Glutamatergic neuron (in vitro differentiated cells): ENCODE results near the gene ZNF423. TPM values are rescaled to one million over a fixed set of nuclear protein-coding genes. Genes with fewer than 3 reads are reported as not detected.
A peak's percentile ranks its signal among the peaks of the same experiment; 100 is the strongest.

Source experiments
- DNase-seq: peaks from one replicate; pipeline ENCODE4 v3.0.0; 2022
- H3K27ac Mint-ChIP-seq: one replicate; pipeline ENCODE4 v1.8.0; 2020; ENCODE audit warnings: mild to moderate bottlenecking, mixed read lengths, inconsistent platforms; ENCODE audit not compliant: unreplicated experiment
- H3K27me3 Mint-ChIP-seq: one replicate; pipeline ENCODE4 v1.8.0; 2020; ENCODE audit warnings: mild to moderate bottlenecking, moderate library complexity, mixed read lengths, inconsistent platforms; ENCODE audit not compliant: unreplicated experiment
- H3K36me3 Mint-ChIP-seq: one replicate; pipeline ENCODE4 v1.8.0; 2020; ENCODE audit warnings: mild to moderate bottlenecking, mixed read lengths, inconsistent platforms; ENCODE audit not compliant: unreplicated experiment
- H3K4me1 Mint-ChIP-seq: one replicate; pipeline ENCODE4 v1.8.0; 2020; ENCODE audit warnings: mild to moderate bottlenecking, low read depth, mixed read lengths, inconsistent platforms; ENCODE audit not compliant: unreplicated experiment
- H3K4me3 Mint-ChIP-seq: one replicate; pipeline ENCODE4 v1.8.0; 2020; ENCODE audit warnings: mild to moderate bottlenecking, mixed read lengths, inconsistent platforms; ENCODE audit not compliant: unreplicated experiment
- H3K9me3 Mint-ChIP-seq: one replicate; pipeline ENCODE4 v1.8.0; 2020; ENCODE audit warnings: mild to moderate bottlenecking, moderate library complexity, mixed read lengths, inconsistent platforms; ENCODE audit not compliant: unreplicated experiment
- CTCF ChIP-seq: fragments of 200-600 bp; sonication (generic); IDR thresholded peaks from one replicate; pipeline ENCODE4 v1.5.0; 2021; ENCODE audit not compliant: partially characterized antibody, unreplicated experiment
- total RNA-seq: library from RNA; stranded (reverse); fragmentation: NEBNext Ultra II Directional; extraction: Animal tissue kit (Norgen Biotek cat#: 25700); gene quantifications from one replicate; pipeline ENCODE4 v1.2.1, GENCODE V29; 2021; ENCODE audit not compliant: unreplicated experiment

The ZNF423 gene
- total RNA-seq, 1 donor from 2014 or later: 149 TPM

- no peak overlapping the region for H3K4me3 Mint-ChIP-seq
- no peaks in the 10 kb centered on the region for H3K36me3 Mint-ChIP-seq
- H3K9me3 Mint-ChIP-seq: peaks cover 17% of the 10 kb centered on the region
- H3K4me1 Mint-ChIP-seq: peaks cover 7% of the 10 kb centered on the region
- TF ChIP-seq CTCF: no peak
- H3K27ac Mint-ChIP-seq: peak overlapping the region; percentile 55
- H3K27me3 Mint-ChIP-seq: peaks cover 11% of the 10 kb centered on the region
- DNase-seq: no peak
These were observed 89.7 kb downstream of the ZNF423 start for GRCh38 chr16:49766225-49766624.

- peaks cover 16% of the 10 kb centered on the region for H3K9me3 Mint-ChIP-seq
- peaks cover 7% of the 10 kb centered on the region for H3K4me1 Mint-ChIP-seq
- no peak for DNase-seq
- TF ChIP-seq CTCF: no peak
- no peaks in the 10 kb centered on the region for H3K36me3 Mint-ChIP-seq
- H3K27ac Mint-ChIP-seq: peak overlapping the region; percentile 62
- no peak overlapping the region for H3K4me3 Mint-ChIP-seq
- peaks cover 10% of the 10 kb centered on the region for H3K27me3 Mint-ChIP-seq
These were observed 92.1 kb downstream of the ZNF423 start for GRCh38 chr16:49763826-49764225.

GRCh38 chr16:49760815-49761214 lies 95.1 kb downstream of the ZNF423 start:
- TF ChIP-seq CTCF: no peak
- peaks cover 9% of the 10 kb centered on the region for H3K9me3 Mint-ChIP-seq
- no peaks in the 10 kb centered on the region for H3K36me3 Mint-ChIP-seq
- H3K4me3 Mint-ChIP-seq: no peak overlapping the region
- DNase-seq: no peak
- peaks cover 14% of the 10 kb centered on the region for H3K4me1 Mint-ChIP-seq
- no peak overlapping the region for H3K27ac Mint-ChIP-seq
- H3K27me3 Mint-ChIP-seq: peaks cover 8% of the 10 kb centered on the region

- DNase-seq: no peak
- H3K4me1 Mint-ChIP-seq: peaks cover 20% of the 10 kb centered on the region
- H3K36me3 Mint-ChIP-seq: no peaks in the 10 kb centered on the region
- TF ChIP-seq CTCF: no peak
- H3K9me3 Mint-ChIP-seq: peaks cover 5% of the 10 kb centered on the region
- peaks cover 6% of the 10 kb centered on the region for H3K27me3 Mint-ChIP-seq
- no peak overlapping the region for H3K4me3 Mint-ChIP-seq
- no peak overlapping the region for H3K27ac Mint-ChIP-seq
These were observed 98.3 kb downstream of the ZNF423 start for GRCh38 chr16:49757559-49758069.

GRCh38 chr16:49756775-49757558 lies 98.9 kb downstream of the ZNF423 start:
- H3K36me3 Mint-ChIP-seq: no peaks in the 10 kb centered on the region
- H3K9me3 Mint-ChIP-seq: peaks cover 5% of the 10 kb centered on the region
- DNase-seq: no peak
- H3K27ac Mint-ChIP-seq: peak overlapping the region; percentile 22
- H3K4me1 Mint-ChIP-seq: peaks cover 23% of the 10 kb centered on the region
- peaks cover 6% of the 10 kb centered on the region for H3K27me3 Mint-ChIP-seq
- H3K4me3 Mint-ChIP-seq: no peak overlapping the region
- TF ChIP-seq CTCF: no peak
